NCI-H1092 treated with DMSO at 0.1 percent for 48 hours (cell line): ENCODE measurements around the gene HOXB4.

ENCODE experiments used
- DNase-seq: peaks from one replicate; lab custom pipeline; 2025; lab: John Stamatoyannopoulos, UW

The HOXB4 gene

GRCh38 chr17:48577946-48578615 is at the start of gene HOXB4:
Gene HOXB4, minus strand, starts transcription at chr17:48578350. Its CDS starts 31 bp downstream, at chr17:48578319.
- DNase-seq = no peak

- no peak for DNase-seq
These were observed 49.0 kb upstream of the HOXB4 start for GRCh38 chr17:48627118-48627597.

- DNase-seq = no peak
These were observed 48.3 kb upstream of the HOXB4 start, which contains the start of gene HOXB9 for GRCh38 chr17:48626245-48627117. Gene HOXB9, minus strand, starts transcription at chr17:48626358. Its CDS starts 89 bp downstream, at chr17:48626269.

- no peak for DNase-seq
These were observed 47.5 kb upstream of the HOXB4 start for GRCh38 chr17:48625495-48626244.

GRCh38 chr17:48624544-48625494 is 46.7 kb upstream of the HOXB4 start:
- DNase-seq = no peak

GRCh38 chr17:48624118-48624517 is 46.0 kb upstream of the HOXB4 start:
- DNase-seq = no peak

GRCh38 chr17:48623583-48623982 is 45.4 kb upstream of the HOXB4 start:
- DNase-seq = no peak

- no peak for DNase-seq
These were observed 44.7 kb upstream of the HOXB4 start for GRCh38 chr17:48622857-48623256.

GRCh38 chr17:48621410-48622392 is 43.6 kb upstream of the HOXB4 start:
- no peak for DNase-seq

GRCh38 chr17:48620461-48621139 is 42.5 kb upstream of the HOXB4 start:
- DNase-seq = no peak

- no peak for DNase-seq
These were observed 41.8 kb upstream of the HOXB4 start for GRCh38 chr17:48619826-48620449.

GRCh38 chr17:48618256-48618896 is 40.2 kb upstream of the HOXB4 start:
- DNase-seq = no peak

GRCh38 chr17:48617471-48618255 is 39.5 kb upstream of the HOXB4 start:
- no peak for DNase-seq

- no peak for DNase-seq
These were observed 38.7 kb upstream of the HOXB4 start for GRCh38 chr17:48616717-48617470.

GRCh38 chr17:48615963-48616716 is 38.0 kb upstream of the HOXB4 start:
- DNase-seq = no peak
